HCEC 1CT (cell line): ENCODE measurements around the gene PPT1.
"Not testable (repeated sequence)": the region's sequence is repeated elsewhere in the genome, so short reads cannot be mapped to it uniquely, and the experiment has no call there.

Source experiments
- DNase-seq: peaks from one replicate; pipeline ENCODE4 v3.0.0-alpha.2; 2017

Gene PPT1

DNA sequence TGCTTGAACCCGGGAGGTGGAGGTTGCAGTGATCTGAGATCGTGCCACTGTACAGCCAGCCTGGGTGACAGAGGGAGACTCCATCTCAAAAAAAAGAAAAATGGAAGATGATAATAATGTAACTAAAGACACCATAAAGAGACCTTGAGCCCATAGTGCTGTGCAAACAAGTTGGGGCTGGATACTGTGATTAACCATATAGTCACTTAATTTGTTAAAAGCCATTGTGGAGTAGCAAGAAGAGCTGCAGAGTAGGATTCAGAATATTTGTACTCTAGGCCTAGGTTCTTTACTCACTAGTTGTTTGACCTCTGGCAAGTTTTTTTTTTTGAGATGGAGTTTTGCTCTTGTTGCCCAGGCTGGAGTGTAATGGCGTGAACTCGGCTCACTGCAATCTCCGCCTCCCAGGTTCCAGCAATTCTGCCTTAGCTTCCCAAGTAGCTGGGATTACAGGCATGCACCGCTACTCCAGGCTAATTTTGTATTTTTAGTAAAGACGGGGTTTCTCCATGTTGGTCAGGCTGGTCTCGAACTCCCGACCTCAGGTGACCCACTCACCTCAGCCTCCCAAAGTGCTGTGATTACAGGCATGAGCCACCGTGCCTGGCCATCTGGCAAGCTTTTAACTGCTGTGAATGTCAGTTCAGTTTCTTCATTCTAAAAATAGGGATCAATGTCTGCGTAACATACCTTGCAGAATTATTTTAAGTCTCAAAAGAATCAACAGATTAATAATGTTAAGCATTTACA, 43.7 kb downstream of the PPT1 start:
- no peak for DNase-seq

DNA sequence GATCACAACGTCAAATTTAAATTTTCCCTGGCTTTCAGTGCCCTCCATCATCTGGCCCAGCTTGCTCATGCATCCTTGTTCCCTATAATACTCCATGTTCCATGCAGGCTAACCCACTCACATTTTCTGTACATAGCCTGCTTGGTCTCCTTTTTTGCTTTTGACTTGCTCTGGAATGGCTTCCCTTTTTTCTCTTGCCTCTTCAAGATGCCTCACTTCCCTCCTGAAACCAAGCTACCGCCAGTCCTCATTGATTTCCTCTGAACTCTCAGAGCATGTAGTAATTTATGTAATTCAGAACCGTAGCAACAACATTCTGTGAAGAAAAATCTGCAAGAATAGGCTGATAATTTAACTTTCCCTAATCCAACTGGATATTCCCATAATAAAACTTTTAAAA, 46.2 kb downstream of the PPT1 start:
- no peak for DNase-seq

DNA sequence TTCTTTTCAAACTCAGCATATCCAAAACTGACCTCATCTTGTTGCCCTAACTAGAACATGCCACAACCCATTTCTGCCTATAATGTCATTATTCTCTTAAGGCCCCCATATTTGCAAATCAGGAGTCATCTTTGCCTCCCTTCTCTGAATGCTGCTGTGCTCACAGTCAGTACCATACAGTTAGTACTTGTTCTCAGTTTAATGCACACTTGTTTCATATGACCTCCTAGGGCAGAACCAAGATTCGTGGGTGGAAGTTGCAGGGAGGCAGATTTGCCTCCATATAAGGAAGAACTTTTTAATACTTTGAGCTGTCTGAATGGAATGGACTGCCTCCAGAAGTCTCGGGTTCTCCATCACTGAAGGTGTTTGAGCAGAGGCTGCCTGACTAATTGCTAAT, 47.3 kb downstream of the PPT1 start:
- DNase-seq = peak; percentile 60

DNA sequence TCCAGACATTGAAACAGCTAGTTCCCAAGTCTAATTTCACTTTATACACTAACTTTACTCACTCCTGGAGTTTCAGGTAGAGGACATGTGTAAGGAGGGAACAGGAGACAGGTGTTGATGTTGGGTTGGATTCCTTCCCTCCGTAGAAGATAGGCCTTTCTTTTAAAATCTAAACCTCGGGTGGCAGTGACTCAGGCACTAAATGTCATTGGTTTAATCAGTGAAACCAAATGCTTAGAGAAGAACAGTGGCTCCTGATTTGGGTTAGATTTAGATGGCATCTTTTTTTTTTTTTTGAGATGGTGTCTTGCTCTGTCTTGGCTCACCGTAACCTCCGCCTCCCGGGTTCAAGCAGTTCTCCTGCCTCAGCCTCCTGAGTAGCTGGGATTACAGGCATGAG, 49.3 kb downstream of the PPT1 start:
- DNase-seq = no peak

DNA sequence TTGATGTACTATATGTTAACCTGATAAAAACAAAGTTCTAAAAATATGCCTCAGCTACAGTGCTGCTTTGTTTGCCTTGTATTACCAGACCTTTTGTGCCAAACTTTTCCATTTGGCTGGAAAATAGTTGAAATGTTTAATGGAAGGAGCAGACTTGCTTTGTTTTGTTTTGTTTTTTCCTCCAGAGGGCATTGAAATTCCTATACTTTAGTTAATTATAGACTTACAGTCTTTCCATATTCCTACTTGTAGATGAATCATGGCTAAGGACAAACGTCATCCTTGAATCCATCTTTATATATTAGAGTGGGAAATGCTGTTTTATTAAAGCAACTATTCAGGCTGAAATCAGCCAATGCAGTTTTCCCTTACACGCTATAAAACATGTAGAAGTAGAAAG, 49.8 kb downstream of the PPT1 start:
- no peak for DNase-seq

DNA sequence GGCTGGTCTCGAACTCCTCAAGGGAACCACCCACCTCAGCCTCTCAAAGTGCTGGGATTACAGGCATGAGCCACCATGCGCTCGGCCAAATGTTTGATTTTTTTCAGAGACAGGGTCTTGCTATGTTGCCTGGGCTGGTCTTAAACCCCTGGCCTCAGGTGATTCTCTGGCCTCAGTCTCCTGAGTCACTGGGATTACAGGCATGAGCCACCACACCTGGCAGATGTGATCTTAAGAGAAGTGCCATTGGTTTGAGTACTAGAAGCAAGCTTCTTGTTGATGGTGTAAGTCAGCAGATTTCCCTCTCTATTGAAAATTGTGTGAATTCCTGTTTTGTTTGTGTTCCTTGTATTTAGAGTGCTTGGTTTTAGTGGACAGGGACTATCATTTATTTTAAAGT, 51.3 kb downstream of the PPT1 start:
- DNase-seq = no peak

DNA sequence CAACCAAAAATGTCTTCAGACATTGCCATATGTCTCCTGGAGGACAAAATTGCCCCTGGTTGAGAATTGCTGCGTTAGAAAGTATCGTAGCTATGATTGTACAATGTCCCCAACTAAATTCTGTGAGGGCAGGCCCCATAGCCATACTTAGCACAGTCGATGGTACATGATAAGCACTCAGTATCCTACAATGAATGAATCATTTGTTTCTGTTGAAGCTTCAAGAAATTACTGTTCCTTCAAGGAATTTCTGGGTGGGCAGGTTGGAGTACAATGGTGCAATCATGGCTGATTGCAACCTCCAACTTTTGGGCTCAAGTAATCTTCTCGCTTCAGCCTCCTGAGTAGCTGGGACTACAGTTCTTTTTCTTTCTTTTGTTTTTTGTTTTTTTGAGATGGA, 51.9 kb downstream of the PPT1 start:
- no peak for DNase-seq

DNA sequence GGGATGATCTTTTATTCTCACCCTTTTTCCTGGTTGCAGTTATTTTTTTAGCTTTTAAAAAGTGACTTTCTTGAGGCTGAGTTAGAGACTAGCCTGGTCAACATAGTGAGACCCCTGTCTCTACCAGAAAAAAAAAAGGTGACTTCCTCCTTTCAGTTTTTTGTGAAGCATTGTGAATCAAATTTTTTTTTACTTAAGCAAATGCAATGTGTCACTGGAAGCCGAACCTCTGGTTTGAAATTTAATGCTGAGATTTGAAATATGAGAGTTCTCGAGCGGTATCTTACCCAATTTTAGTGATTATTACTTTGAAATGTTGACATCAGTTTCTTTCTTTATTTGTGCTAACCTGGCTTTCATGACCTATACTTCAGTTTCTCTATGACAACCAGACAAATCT, 52.9 kb downstream of the PPT1 start:
- DNase-seq = no peak

DNA sequence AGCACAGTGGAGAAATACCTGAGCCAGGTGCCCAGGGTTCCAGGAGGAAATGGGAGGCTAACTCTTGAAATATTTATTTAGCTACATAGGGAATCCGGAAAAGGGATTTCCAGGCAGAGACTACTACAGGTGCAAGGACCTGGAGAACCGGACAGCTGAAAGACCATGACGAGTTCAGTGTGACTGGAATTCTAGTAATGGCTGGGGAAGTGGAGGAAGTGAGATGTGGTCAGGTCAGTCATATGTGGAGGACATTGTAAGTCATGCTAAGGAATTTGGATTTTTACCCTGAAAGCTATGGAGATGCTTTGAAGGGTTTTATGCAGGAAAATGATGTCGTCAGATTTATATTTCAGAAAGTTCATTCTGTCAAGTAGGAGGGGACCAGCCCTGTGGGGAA, 54.7 kb downstream of the PPT1 start:
- DNase-seq = peak; percentile 32

DNA sequence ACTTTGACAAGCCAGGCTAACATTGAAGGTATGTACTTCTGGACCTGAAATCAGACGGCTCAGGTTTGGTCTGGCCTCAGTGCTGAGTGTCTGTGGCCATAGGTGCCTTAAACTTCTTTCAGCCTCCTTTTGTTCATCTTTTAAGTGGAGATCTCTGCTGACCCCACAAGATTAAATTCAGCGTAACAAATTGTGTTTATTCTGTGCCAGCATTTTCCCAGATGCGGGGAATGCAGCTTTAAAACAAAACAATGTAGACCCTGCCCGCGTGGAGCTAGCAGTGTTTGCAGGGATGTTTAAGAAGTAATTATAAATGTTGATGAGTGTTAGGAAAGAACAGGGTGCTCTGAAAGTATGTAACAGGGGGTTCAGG, 55.6 kb downstream of the PPT1 start:
- no peak for DNase-seq

DNA sequence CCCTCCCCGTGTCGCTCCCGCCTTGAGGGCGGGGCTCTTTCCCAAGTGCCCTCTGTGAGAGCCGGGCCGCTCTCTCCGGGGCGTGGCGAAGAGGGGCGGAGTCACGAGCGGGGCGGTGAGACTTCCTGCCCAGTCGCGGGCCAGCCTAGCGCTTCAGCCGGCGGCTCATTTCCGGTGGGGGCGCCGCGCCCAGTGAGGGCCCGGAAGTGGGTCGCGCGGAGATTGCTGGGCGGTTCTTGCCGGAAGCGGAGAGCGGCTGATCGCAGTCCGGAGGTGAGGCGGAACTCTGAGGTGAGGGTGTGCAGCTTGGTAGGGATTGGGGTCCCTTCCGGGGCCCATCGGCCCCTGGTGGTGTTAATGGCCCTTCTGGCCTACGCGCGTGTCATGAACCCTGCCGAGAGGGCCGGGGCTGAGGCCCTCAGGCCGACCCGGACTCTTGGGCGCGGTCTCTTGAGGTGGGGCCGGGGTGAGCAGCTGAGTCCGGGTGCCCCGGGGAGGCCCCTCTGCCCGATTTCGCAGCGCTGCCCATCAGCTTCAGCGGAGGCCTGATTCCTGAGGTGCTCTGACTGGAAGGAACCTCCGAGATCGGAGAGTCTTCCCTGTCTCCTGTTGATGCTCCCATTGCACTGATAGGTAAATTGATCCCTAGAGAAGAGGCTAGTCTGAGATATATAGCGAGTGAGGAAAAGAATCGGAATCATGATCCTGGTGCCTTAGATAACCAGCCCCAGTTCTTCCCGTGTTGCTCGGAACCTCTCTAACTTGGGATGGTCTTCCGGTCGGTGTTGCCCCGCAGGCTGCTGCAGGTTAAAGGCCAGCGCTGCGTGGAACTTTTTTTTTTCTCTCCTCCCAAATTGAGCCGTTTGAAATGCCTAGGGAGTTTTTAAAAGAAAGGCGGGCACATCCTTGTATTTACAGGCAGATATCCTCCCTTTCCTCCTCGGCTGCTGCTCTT, 56.3 kb downstream of the PPT1 start, which contains the start of gene CAP1:
TSS of gene CAP1 (plus strand) at position 219 of the 955 bp plus-strand sequence. CDS start 18,618 bp downstream, outside the sequence.
- DNase-seq = peak; percentile 97

DNA sequence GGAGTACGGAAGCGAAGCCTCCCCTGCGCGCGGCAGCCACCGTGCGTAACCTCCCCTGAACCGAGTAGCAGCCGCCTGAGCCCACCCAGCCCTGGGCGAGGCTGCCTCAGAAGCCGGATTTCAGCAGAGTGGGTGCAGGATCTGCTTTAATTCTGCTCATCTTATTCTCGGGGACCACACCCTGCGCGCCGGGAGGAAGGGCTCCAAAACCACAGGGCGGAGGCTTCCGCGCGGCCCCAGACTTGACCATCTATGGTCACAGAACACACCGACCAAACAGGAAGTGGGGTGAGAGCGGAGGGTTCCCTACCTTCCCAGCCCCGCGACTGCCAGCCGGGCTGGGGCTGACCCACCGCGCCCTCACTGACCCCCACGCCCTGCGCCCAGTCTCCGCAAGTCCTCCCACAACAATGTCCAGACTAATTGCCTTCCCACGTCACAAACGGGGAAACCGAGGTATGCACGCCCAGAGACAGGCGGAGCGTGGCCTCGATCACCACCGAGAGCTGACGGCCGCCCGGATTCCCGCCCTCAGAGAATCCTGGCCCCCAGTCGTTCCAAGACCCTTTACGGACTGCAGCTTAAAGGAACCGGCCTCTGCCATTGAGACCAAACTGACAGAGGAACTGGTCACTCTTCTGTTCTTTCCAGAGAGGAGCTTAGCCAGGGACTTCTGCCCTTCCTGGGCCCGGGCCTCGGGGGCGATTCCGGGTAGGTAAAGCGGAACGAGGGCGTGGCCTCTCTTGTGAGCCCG, 57.1 kb downstream of the PPT1 start:
- peak; percentile 96 for DNase-seq

DNA sequence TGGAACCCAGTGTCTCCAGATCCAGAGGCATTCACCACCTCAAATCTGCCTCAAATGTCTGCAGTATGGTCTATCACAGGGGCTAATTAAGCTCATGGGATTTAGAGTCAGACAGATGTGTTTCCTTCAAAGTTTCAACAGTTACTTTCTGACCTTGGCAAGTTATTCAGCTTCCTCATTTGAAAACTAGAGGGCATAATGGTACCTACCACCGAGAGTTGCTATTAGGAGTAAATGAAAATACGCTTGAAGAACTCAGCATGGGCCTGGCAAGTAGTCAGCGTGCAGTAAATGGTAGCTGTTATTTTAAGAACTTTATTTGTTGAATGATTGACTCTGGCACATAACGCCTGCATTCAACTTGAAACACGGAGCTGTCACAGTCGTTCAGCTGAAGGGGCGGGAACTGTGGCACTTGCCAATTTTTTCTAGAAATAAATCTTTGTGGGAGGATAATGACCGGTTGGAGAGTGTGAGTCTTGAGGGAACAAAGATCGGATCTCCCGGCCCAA, 57.8 kb downstream of the PPT1 start:
- DNase-seq = no peak

DNA sequence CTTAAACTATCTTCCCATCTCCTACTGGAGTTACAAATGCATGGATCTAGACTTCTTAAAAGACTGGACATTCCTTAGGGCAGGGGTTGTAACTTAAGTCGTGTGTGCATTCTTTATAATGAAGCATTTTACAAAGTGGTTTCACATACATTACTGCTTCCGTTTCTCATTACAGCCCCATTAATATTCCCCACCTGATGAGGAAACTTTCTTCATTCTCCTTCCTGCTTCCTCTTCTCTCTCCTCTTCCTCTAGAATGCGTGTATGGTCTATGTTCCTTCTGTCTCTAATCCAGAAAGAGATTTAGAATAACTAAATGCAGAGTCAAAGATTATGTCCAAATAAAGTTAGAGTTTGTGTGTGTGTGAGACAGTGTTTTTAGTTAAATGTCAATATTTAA, 58.4 kb downstream of the PPT1 start:
- DNase-seq = no peak

DNA sequence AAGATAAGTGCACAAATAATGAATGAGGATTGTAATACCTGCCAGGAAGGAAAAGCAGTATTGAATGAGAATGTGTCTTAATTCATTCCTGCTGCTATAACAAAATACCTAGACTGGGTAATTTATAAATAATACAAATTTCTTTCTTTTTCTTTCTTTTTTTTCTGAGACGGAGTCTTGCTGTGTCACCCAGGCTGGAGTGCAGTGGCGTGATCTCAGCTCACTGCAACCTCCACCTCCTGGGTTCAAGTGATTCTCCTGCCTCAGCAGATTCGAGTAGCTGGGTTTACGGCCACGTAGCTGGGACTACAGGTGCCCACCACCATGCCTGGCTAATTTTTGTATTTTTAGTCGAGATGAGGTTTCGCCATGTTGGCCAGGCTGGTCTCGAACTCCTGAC, 59.8 kb downstream of the PPT1 start:
- DNase-seq = not testable (repeated sequence)

DNA sequence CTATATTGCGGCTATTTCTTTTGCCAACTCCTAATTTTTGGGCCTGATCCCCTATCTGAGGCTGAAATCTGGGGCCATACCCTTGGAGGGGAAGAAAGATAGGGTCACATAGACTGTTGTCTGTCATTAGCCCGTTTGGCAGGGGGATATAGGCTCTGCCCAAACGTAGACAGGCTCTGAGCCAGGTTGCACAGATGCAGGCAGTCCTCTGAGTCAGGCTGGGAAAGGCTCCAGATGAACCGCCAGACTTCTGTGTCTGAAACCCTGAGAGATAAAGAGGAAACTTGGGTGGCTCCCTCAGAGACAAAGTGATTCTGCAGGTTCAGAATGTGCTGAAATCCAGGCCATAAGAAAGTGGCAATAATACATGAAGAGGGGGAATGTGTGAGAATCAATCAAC, 60.5 kb downstream of the PPT1 start:
- peak; percentile 75 for DNase-seq

DNA sequence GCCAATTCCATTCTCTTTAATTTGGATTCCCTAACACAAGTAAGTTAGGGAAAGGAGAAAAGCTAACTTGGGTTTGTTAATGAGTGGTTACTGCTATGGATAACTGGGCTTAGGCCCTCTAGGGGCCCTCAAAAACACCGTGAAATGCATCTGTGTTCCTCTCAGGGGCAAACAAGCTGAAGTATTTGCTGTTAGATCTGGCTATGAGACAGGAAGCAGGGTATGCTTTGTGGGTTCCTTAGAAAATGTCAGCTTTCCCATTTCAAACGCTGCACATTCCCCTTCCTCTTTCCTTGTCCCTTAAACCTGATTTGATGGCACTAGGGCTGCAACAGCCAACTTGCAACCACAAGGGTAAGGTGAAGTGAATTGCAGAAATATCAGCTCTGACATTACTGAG, 62.2 kb downstream of the PPT1 start:
- DNase-seq = no peak

DNA sequence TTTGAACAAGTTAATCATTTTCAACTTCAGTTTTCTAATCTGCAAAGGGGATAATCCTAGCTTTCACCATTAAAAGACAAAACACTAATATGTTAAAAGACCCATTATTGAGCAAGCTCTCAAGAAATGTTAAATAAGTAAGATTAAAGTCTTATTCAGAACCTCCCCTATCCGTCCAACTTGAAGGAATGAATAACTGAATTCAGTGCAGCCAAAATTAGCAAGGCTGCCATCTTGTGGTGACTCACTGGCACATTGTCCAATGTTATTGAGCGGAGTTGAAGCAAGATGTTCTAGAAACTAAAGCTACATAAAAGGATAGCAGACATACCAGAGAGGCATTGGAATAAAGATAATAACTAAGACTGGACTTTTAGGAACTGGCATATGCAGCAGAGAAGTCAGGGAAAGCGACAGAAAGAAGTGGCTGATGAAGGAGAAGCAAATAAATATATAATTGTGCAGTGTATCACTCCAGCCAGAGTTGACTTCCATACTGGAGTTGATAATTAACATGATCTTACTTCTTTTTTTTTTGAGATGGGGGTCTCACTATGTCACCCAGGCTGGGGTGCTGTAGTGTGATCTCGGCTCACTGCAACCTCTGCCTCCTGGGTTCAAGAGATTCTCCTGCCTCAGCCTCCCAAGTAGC, 64.7 kb downstream of the PPT1 start:
- DNase-seq = peak; percentile 58

DNA sequence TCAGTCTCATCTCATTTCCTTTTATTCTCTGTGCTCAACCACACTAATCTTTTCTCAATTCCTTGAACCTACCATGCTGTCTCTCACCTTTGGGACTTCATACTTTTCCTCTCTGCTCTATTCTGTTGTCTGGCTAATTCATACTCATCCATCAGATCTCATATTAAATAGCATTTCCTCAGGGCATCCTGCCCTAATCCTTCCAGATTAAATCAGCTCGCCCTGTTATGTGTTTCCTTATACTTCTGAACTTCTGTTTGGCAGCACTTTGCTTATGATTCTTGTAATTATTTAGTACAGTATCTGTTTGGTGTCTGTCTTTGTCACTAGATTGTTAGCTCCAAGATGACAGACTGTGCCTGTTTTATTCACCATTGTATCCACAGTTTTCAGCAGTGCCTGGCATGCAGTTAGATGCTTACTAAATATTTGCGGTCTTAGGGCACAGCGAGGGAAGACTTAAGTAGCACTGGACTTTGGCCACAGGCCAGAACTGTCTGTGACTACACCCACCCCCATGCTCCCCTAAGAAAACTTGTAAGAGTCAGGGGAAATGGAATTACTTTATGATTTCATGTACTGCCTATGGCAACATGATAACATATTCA, 66.4 kb downstream of the PPT1 start:
- DNase-seq = peak; percentile 26

DNA sequence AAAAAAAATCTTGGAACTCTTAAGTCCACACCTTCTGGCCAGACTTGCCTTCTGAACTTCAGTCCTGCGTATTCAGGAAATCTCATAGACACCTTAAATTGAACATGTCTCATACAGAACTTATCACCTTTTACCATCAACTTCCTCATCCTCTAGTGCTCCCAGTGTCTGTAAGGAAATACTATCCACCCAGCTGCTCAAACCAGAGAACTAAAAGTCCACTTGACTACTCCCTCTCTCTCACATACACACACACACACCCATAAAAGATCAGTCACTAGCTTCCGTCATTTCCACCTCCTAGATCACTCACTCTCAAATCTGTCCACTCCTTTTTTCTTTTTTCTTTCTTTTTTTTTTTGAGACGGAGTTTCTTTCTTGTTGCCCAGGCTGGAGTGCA, 67.4 kb downstream of the PPT1 start:
- DNase-seq = no peak

DNA sequence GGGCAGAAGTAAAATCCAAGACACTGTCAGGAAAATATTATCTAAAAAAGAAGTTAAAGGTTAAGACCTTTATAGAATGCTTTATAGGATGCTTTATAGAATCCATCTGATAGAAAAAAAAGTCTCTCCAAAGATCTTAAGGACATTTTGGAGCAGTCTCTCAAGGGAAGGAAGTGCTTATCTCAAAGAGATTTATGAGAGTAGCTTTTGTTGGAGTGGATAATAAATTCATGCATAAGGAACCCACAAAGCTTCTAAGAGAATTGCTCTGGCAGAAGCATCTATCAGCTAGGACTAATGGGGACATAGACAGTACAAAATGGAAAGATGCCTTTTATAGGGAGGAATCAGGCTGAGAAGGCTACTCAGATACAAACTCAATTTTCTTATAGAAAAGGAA, 69.4 kb downstream of the PPT1 start:
- DNase-seq = no peak

DNA sequence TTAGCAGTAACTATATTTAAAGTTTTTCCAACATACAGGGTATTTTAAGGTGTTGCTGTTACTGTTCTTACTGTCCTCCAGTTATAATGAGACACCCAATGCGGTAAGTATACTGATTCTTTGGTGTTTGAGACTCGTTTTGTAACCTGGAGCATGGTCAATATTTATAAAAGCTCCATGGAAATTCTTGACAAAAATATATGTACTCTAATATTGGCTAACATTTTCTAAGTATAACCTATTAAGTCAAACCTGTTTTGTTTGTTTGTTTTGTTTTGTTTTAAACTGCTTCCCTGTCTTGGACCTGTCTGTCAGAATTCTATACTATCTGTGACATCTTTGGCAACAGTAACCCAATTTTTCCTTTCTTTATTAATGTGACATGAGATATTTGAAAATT, 72.4 kb downstream of the PPT1 start:
- DNase-seq = no peak
